Measurements from ENCODE around the gene UBN1. TPM values are rescaled to one million over a fixed set of nuclear protein-coding genes. Genes with fewer than 3 reads are reported as not detected.
A peak's percentile ranks its signal among the peaks of the same experiment; 100 is the strongest.

Gene UBN1
- total and polyA plus RNA-seq, 4 donors, result 13.8 to 17.5 (median 16.3) TPM

DNA sequence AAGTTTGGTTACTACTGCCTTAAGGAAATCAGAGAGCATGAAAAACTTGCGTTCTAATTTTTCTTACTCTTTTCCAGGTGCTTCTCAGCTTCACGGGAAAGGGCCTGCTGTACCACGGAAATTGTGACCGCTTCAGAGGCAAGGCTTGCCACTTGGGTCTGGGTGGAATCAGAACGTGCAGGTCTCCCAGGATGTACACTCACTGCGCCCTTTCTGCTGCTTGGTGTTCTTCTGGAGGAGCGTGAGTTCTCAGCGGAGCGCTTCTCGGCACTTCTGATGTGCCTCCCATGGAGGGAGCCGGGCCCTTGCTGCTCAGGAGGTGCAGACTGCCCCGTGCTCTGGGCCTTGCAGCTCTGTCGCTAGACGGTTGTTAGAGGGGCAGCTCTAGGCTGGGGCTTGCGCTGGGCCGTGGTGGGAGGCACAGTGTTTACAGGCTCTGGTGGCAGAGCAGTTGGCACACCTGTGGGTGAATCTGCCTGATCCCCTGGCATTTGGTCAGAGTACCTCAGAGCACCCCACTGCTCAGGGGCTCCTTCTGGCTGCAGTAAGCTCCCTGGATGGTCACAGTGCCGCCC, 32.8 kb downstream of the UBN1 start:
- H3K9me3 ChIP-seq (ENCODE audit: control insufficient read depth, insufficient read depth, low read length), result no peaks in the 10 kb centered on the region
- H3K27ac ChIP-seq (ENCODE audit: low read depth, low read length), result no peak overlapping the region
- DNase-seq (ENCODE audit: low read depth in 4 of 6, low spot score in 6 of 6), result no peak
- WGBS (ENCODE audit: insufficient coverage), result 94% methylated on average over 17 of the region's 17 CpGs
- H3K4me3 ChIP-seq (ENCODE audit: low read depth, low read length), result no peak overlapping the region
- H3K27me3 ChIP-seq (ENCODE audit: control insufficient read depth, insufficient read depth, low read length), result no peaks in the 10 kb centered on the region
- peaks cover 88% of the 10 kb centered on the region for H3K36me3 ChIP-seq (ENCODE audit: control insufficient read depth, insufficient read depth, low read length)
- no peaks in the 10 kb centered on the region for H3K4me1 ChIP-seq (ENCODE audit: control insufficient read depth, insufficient read depth, low read length)

DNA sequence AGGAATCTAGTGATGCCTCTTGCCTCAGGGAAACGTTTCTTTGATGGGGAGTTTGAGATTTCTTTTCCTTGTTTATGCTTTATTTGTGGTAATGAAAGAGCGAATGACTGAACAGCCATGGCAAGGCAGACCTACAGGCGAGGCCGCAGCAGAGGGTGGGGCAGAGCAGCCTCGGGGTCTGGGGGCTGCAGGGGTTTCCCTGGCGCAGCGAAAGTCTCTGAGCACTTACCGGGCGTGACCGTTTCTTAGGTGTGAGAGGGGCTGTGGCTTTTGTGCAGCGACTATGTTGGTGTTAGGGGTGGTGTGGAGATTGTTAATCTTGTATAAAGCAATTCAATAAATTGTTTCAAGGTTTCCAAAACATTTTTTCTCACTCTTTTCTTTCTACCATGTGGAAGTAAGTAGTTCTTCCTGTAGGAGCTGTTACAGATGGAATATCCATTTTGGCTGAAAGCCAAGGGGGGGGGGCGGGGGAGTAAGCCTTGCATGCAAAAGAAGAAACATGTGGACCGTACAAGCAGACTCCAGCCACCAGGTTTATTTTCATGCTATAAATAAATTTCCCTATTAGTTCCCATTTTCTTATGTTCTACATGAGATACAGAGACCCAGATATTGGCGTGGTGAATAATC, 34.8 kb downstream of the UBN1 start:
- Histone ChIP-seq H3K4me1 (ENCODE audit: control insufficient read depth, insufficient read depth, low read length) (no peaks in the 10 kb centered on the region), H3K27me3 (ENCODE audit: control insufficient read depth, insufficient read depth, low read length) (no peaks in the 10 kb centered on the region), H3K4me3 (ENCODE audit: low read depth, low read length) (no peak overlapping the region), H3K27ac (ENCODE audit: low read depth, low read length) (no peak overlapping the region), H3K9me3 (ENCODE audit: control insufficient read depth, insufficient read depth, low read length) (no peaks in the 10 kb centered on the region), H3K36me3 (ENCODE audit: control insufficient read depth, insufficient read depth, low read length) (peaks cover 79% of the 10 kb centered on the region)
- 77% methylated on average over 7 of the region's 14 CpGs for WGBS (ENCODE audit: insufficient coverage)
- DNase-seq (ENCODE audit: low read depth in 4 of 6, low spot score in 6 of 6), result peak in 2 of 6 donors; percentile 10 to 42

DNA sequence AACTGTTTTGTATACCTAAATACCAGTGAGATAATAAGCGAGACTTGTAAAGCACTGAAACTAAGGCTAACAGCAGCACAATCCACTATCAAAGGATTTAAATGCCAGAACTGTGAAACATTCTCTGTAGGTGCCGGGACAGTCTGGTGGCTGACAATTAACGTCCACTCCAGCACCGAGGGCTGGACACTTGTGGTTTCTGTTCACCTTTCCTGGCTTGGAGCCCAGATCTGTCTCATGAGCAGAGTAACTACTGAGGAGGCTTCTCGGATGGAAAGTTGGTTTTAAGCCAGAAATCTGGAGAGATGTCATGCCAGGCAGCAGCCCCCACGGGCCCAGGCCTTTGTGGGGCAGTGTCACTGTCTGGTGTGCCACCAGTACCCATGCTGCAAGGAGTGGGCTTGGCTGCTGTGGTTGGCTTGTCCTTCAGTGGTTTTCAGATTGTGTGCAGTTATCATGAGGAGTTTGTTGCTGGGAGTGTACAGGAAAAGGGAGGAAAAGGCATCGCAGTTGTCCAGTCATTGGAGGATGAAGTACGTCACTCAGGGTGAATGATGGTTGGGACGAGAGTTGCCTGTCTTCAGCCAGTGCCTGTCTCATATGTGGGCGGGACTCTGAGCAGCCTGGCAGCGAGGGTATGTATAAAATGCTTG, 35.5 kb downstream of the UBN1 start:
- Histone ChIP-seq H3K27ac (ENCODE audit: low read depth, low read length) (no peak overlapping the region), H3K9me3 (ENCODE audit: control insufficient read depth, insufficient read depth, low read length) (no peaks in the 10 kb centered on the region), H3K27me3 (ENCODE audit: control insufficient read depth, insufficient read depth, low read length) (no peaks in the 10 kb centered on the region), H3K36me3 (ENCODE audit: control insufficient read depth, insufficient read depth, low read length) (peaks cover 78% of the 10 kb centered on the region), H3K4me3 (ENCODE audit: low read depth, low read length) (no peak overlapping the region), H3K4me1 (ENCODE audit: control insufficient read depth, insufficient read depth, low read length) (no peaks in the 10 kb centered on the region)
- 66% methylated on average over 10 of the region's 11 CpGs for WGBS (ENCODE audit: insufficient coverage)
- peak in 2 of 6 donors; percentile 21 to 47 for DNase-seq (ENCODE audit: low read depth in 4 of 6, low spot score in 6 of 6)

DNA sequence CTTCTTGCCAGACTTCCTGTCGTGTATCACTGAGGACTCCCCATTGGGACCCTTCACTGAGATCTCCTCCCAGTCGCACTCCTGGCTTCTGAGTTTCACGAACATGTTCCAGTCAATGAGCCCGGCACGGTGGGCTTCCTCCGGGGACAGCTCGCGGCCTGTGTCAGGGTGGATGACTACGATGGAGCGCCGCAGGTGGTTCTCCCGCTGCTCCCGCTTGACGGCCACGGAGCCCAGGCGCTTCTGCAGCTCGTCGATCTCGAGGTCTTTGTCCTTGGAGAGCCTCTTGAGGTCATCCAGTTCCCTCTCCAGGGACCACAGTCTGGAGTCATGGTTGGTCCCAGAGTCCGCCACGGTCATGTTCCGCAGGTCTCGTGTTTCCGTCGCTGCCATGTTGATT, 36.2 kb downstream of the UBN1 start:
- H3K4me3 ChIP-seq (ENCODE audit: low read depth, low read length), result no peak overlapping the region
- H3K9me3 ChIP-seq (ENCODE audit: control insufficient read depth, insufficient read depth, low read length), result no peaks in the 10 kb centered on the region
- no peaks in the 10 kb centered on the region for H3K27me3 ChIP-seq (ENCODE audit: control insufficient read depth, insufficient read depth, low read length)
- H3K36me3 ChIP-seq (ENCODE audit: control insufficient read depth, insufficient read depth, low read length), result peaks cover 78% of the 10 kb centered on the region
- H3K27ac ChIP-seq (ENCODE audit: low read depth, low read length), result no peak overlapping the region
- DNase-seq (ENCODE audit: low read depth in 4 of 6, low spot score in 6 of 6), result no peak
- no peaks in the 10 kb centered on the region for H3K4me1 ChIP-seq (ENCODE audit: control insufficient read depth, insufficient read depth, low read length)
- WGBS (ENCODE audit: insufficient coverage), result 96% methylated on average over 25 of the region's 25 CpGs

DNA sequence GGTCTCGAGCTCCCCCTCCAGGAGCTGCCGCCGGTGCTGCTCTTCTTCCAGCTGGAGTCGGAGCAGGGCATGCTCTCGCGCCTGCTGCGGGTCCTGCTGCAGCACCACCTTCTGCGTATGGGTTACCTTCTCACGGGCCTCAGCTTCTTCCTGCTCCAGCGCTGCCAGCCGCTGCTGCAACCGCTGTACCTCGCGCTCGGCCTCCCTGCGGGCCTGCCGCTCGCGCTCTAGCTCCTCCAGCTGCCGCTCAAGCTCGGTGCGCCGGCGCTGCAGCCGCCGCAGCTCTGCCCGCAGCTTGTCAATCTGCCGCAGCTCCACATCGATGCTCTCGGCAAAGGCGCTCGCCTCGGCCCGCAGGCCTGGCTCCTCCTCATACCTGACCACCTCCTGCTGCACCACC, 36.9 kb downstream of the UBN1 start:
- Histone ChIP-seq H3K36me3 (ENCODE audit: control insufficient read depth, insufficient read depth, low read length) (peaks cover 77% of the 10 kb centered on the region), H3K4me1 (ENCODE audit: control insufficient read depth, insufficient read depth, low read length) (no peaks in the 10 kb centered on the region), H3K9me3 (ENCODE audit: control insufficient read depth, insufficient read depth, low read length) (no peaks in the 10 kb centered on the region), H3K27ac (ENCODE audit: low read depth, low read length) (no peak overlapping the region), H3K4me3 (ENCODE audit: low read depth, low read length) (no peak overlapping the region), H3K27me3 (ENCODE audit: control insufficient read depth, insufficient read depth, low read length) (no peaks in the 10 kb centered on the region)
- no peak for DNase-seq (ENCODE audit: low read depth in 4 of 6, low spot score in 6 of 6)
- 94% methylated on average over 34 of the region's 34 CpGs for WGBS (ENCODE audit: insufficient coverage)

DNA sequence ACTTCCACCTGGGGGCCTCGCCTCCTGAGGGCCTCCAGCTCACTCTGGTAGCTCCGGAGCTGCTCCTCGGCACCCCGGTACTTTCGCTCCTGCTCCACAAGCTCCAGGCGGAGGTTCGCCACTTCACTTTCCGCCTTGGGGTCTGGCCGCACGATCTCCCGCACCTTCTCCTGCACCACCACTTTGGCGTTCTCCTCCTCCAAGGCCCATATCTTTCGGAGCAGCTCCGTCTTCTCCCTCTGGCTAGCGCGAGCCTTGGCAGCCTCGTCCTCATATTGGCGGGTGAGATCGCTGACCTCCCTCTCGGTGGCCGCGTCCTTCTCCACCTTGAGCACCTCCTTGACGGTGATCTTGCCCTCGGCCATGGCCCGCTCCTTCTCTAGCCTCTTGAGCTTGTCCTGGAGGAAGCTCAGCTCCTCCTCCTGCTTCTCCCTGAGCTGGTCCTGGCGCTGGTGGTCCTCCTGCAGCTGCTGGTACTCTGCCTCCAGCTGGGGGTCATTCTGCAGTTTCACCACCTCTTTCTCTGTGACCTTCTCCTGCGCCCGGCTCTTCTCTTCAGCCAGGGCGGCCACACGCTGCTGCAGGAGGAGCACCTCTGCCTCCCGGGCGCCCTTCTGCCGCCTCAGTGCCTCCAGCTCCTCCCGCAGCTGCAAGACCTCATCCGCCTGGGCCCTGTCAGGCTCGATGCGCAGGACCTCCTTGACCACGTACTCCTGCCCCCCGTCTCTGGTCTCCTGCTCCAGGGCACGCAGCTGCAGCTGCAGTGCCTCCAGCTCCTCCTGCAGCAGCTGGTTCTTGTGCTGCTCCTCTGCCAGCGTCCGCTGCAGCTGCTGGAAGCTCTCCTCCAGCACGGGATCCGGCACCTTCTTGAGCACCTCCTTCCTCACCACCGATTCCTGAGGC, 37.9 kb downstream of the UBN1 start:
- H3K4me3 ChIP-seq (ENCODE audit: low read depth, low read length), result no peak overlapping the region
- H3K4me1 ChIP-seq (ENCODE audit: control insufficient read depth, insufficient read depth, low read length), result no peaks in the 10 kb centered on the region
- no peak overlapping the region for H3K27ac ChIP-seq (ENCODE audit: low read depth, low read length)
- whole genome bisulfite sequencing (ENCODE audit: insufficient coverage), result 94% methylated on average over 45 of the region's 45 CpGs
- peaks cover 77% of the 10 kb centered on the region for H3K36me3 ChIP-seq (ENCODE audit: control insufficient read depth, insufficient read depth, low read length)
- DNase-seq (ENCODE audit: low read depth in 4 of 6, low spot score in 6 of 6), result no peak
- H3K27me3 ChIP-seq (ENCODE audit: control insufficient read depth, insufficient read depth, low read length), result no peaks in the 10 kb centered on the region
- H3K9me3 ChIP-seq (ENCODE audit: control insufficient read depth, insufficient read depth, low read length), result no peaks in the 10 kb centered on the region

DNA sequence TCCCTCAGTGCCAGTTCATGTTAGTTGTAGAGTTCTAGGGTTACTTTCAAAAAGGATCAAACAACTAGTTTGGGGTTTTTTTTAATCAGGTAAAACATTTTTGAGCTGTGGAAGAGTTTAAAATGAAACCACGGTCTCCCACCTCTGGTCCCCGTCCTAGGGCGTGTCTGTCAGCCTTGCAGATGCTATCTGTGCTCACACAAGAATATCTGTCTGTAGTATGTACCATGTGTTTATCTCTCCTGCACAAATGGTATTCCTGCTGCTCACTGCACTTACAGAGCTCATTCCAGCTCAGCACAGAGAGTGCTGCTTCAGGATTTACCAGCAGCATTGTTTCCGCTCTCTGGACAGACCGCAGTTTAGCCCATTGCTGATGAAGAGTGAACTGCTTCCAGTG, 38.9 kb downstream of the UBN1 start:
- WGBS (ENCODE audit: insufficient coverage), result 82% methylated on average over 3 of the region's 5 CpGs

DNA sequence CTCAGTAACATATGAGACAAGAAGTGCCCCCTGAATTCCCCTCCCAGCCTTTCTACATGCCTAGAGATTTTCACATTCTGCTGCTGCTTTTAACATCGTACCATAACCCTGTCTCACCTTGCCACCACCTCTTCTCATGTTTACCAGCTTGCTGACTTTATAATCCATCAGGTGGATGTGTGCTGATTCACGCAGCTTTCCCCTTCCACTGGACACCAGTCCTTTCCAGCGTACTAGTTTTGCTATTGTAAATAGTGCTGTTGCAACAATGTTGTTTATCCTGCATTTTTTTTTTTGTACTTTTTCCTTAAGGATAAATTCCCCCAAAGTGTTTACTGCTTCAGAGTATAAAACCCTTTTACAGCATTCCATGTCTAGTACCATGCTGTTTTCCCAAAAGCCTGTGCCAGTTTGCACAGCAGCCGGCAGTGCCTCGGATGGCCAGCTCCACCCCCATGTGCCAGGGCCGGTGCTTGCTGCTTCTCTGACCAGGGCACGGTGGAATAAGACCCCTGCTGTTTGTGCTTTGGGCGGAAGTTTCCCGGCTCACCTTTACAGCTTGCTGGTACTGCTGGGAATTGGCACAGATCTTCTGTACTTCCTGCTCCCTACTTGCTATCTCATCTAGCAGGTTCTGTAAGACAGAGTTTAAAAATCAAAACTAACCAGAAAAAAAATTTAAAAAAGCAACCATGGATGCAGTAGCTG, 41.3 kb downstream of the UBN1 start:
- Histone ChIP-seq H3K4me1 (ENCODE audit: control insufficient read depth, insufficient read depth, low read length) (peaks cover 18% of the 10 kb centered on the region), H3K27me3 (ENCODE audit: control insufficient read depth, insufficient read depth, low read length) (no peaks in the 10 kb centered on the region), H3K4me3 (ENCODE audit: low read depth, low read length) (no peak overlapping the region), H3K27ac (ENCODE audit: low read depth, low read length) (no peak overlapping the region), H3K9me3 (ENCODE audit: control insufficient read depth, insufficient read depth, low read length) (no peaks in the 10 kb centered on the region), H3K36me3 (ENCODE audit: control insufficient read depth, insufficient read depth, low read length) (peaks cover 74% of the 10 kb centered on the region)
- DNase-seq (ENCODE audit: low read depth in 4 of 6, low spot score in 6 of 6), result no peak
- 72% methylated on average over 6 of the region's 9 CpGs for WGBS (ENCODE audit: insufficient coverage)

More for the DNA sequence above, 38.9 kb downstream of the UBN1 start:
- no peaks in the 10 kb centered on the region for H3K9me3 ChIP-seq (ENCODE audit: control insufficient read depth, insufficient read depth, low read length)
- DNase-seq (ENCODE audit: low read depth in 4 of 6, low spot score in 6 of 6), result no peak
- H3K36me3 ChIP-seq (ENCODE audit: control insufficient read depth, insufficient read depth, low read length), result peaks cover 79% of the 10 kb centered on the region
- H3K4me1 ChIP-seq (ENCODE audit: control insufficient read depth, insufficient read depth, low read length), result no peaks in the 10 kb centered on the region
- H3K27me3 ChIP-seq (ENCODE audit: control insufficient read depth, insufficient read depth, low read length), result no peaks in the 10 kb centered on the region
- H3K4me3 ChIP-seq (ENCODE audit: low read depth, low read length), result no peak overlapping the region
- no peak overlapping the region for H3K27ac ChIP-seq (ENCODE audit: low read depth, low read length)

DNA sequence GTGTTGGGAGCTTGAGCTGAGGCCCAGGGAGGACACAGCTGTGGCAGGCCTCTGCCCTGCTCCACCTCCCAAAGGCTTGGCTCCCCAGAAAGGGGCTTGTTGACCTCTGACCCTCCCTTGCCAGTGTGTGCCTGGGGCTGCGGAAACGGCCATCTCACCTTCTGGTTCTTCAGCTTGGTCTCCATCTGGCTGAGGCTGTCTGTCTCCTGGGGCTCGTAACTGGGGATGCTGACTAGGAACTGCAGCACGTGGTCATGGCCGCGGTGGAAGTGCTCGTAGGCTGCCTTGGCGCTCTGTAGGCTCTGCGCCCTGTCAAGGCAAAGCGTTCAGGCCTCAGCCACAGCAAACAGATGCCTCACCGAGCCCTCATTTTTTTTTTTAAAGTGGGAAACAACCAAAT, 42.7 kb downstream of the UBN1 start:
- Histone ChIP-seq H3K4me1 (ENCODE audit: control insufficient read depth, insufficient read depth, low read length) (peaks cover 18% of the 10 kb centered on the region), H3K36me3 (ENCODE audit: control insufficient read depth, insufficient read depth, low read length) (peaks cover 59% of the 10 kb centered on the region), H3K9me3 (ENCODE audit: control insufficient read depth, insufficient read depth, low read length) (no peaks in the 10 kb centered on the region), H3K27ac (ENCODE audit: low read depth, low read length) (no peak overlapping the region), H3K27me3 (ENCODE audit: control insufficient read depth, insufficient read depth, low read length) (no peaks in the 10 kb centered on the region), H3K4me3 (ENCODE audit: low read depth, low read length) (no peak overlapping the region)
- peak in 1 of 6 donors; percentile 19 for DNase-seq (ENCODE audit: low read depth in 4 of 6, low spot score in 6 of 6)
- WGBS (ENCODE audit: insufficient coverage), result 84% methylated on average over 6 of the region's 11 CpGs
